Measurements from ENCODE around the gene CNPY1. TPM values are rescaled to one million over a fixed set of nuclear protein-coding genes. Genes with fewer than 3 reads are reported as not detected.
"Not testable (repeated sequence)": the region's sequence is repeated elsewhere in the genome, so short reads cannot be mapped to it uniquely, and the experiment has no call there.

CNPY1 gene
- total and polyA plus RNA-seq, 2 of the 8 experiments (the other 6 are each of a cell fraction or from before 2014, with no cell fraction given): not detected

GRCh38 chr7:155519358-155519757 lies 27.0 kb downstream of the CNPY1 start:
- ChIA-PET POLR2A (ENCODE audit: partially characterized antibody) (interaction anchor here (0.9 kb wide), 1 partner anchor 140 kb away, joined by 3 read pairs; no protein-coding TSS in a partner anchor), CTCF (ENCODE audit: partially characterized antibody) (interaction anchor here (0.6 to 1.5 kb wide), 6 partner anchors 14 to 780 kb away, joined by 3 to 6 read pairs (median 3); no protein-coding TSS in a partner anchor)
- DNase-seq (ENCODE audit: low read depth in 1 of 2, low spot score in 2 of 2); H2BK20ac ChIP-seq (ENCODE audit: low read length); H3K4me1 ChIP-seq (replicated peaks in 1 of 4; ENCODE audit: control insufficient read depth in 3 of 4, insufficient read depth in 4 of 4, low read length in 3 of 4); H2BK5ac ChIP-seq (ENCODE audit: low read depth, low read length); H2BK120ac ChIP-seq (replicated peaks; ENCODE audit: low read depth, low read length); H3K9me3 ChIP-seq (ENCODE audit: insufficient read depth in 2 of 2, low read depth in 1 of 2, low read length in 1 of 2); H3K56ac ChIP-seq (replicated peaks; ENCODE audit: insufficient read length, low read depth, low read length); H3K23me2 ChIP-seq (ENCODE audit: low read depth, low read length); H4K91ac ChIP-seq (replicated peaks; ENCODE audit: insufficient read length, low read length); H4K5ac ChIP-seq (ENCODE audit: insufficient read length, low read depth, low read length); H3K14ac ChIP-seq (ENCODE audit: insufficient read length); FAIRE-seq; H4K20me1 ChIP-seq (replicated peaks in 1 of 2; ENCODE audit: control insufficient read depth in 1 of 2, insufficient read depth in 2 of 2, low read length in 2 of 2); H3K9ac ChIP-seq (replicated peaks in 1 of 4; ENCODE audit: extremely low read depth in 1 of 4, low read depth in 3 of 4, low read length in 3 of 4); H3K4ac ChIP-seq (replicated peaks; ENCODE audit: insufficient read length, low read depth, low read length); H3K18ac ChIP-seq (ENCODE audit: extremely low read depth, low read length); H3K23ac ChIP-seq (ENCODE audit: insufficient read length); H2AK5ac ChIP-seq (ENCODE audit: low read depth, low read length); H2BK15ac ChIP-seq (ENCODE audit: low read length); H3K79me1 ChIP-seq (ENCODE audit: low read depth, low read length); H2AFZ ChIP-seq (ENCODE audit: low read length); H4K8ac ChIP-seq (ENCODE audit: extremely low read depth, insufficient read depth, low read length); H3K4me2 ChIP-seq (ENCODE audit: insufficient read depth in 1 of 2, low read depth in 2 of 2, low read length in 2 of 2); H3K36me3 ChIP-seq (ENCODE audit: control insufficient read depth in 2 of 4, insufficient read depth in 4 of 4, low read length in 3 of 4); H3K27ac ChIP-seq (ENCODE audit: low read depth, low read length); H3K79me2 ChIP-seq (ENCODE audit: control insufficient read depth in 1 of 2, insufficient read depth in 2 of 2, low read length in 2 of 2); H3K4me3 ChIP-seq (ENCODE audit: extremely low read depth in 1 of 4, insufficient read depth in 2 of 4, low read depth in 3 of 4, low read length in 4 of 4); H2BK12ac ChIP-seq (ENCODE audit: low read depth, low read length): not testable (repeated sequence)
- WGBS, 2 experiments (ENCODE audit: extremely low coverage in 1 of 2, insufficient coverage in 1 of 2, insufficient read length in 1 of 2, insufficient replicate concordance in 2 of 2, low coverage in 1 of 2, low lambda C conversion rate in 2 of 2, missing lambda C conversion rate in 1 of 2): 86% methylated on average over 3 of the region's 3 CpGs; no CpG with 5 or more reads in 1 of the 2 experiments
- peaks cover 2 to 45% (median 32%) of the 10 kb centered on the region in 4 experiments for H3K27me3 ChIP-seq (replicated peaks in 1 of 4; ENCODE audit: control insufficient read depth in 3 of 4, extremely low read depth in 1 of 4, insufficient read depth in 3 of 4, low read length in 3 of 4)

Data from H1 (cell line).